Measurements from ENCODE around the gene MAP6D1.
A peak's percentile ranks its signal among the peaks of the same experiment; 100 is the strongest.
"Not testable (repeated sequence)": the region's sequence is repeated elsewhere in the genome, so short reads cannot be mapped to it uniquely, and the experiment has no call there.

The MAP6D1 gene

DNA sequence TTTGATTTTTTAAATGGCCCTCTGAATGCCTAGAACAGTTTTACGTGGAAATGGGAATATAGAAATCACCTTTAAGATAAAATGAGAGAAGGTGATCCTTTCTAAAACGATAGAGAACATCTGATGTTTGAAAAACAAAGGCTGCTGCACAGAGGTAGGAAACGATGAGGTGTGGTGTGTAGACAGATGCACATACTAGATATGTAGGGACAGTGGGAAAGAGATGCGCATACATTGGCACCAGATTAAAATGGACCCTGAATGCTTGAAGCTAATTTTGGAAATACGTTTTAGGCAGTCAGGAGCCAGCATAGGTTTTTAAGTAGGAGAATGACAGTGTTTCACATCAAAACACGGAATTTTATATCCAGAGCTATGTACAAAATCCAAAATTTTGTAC lies 29.0 kb downstream of the MAP6D1 start:
- no peak for DNase-seq

GRCh38 chr3:183794452-183794851 lies 30.9 kb downstream of the MAP6D1 start:
- DNase-seq, result no peak

DNA sequence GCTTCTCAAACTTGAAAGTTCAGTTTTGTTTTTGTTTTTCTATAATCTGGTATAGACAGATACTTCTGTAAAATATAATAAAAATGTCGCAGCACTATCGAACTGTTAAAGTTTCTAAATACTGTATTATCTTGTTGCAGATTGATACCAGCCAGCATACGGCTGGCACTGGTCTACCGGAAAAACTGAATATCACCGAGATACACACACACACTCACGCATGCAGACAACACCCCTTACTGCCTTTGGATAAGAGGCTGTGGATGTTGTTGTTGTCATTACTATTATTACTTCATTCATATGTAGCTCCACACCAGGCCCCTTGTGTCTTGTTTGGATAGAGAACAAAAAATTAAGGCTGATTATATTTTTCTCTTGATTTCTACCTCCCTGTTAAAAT lies 32.4 kb downstream of the MAP6D1 start:
- no peak for DNase-seq

- DNase-seq, result no peak
These were observed 34.7 kb downstream of the MAP6D1 start for GRCh38 chr3:183790700-183791099.

- no peak for DNase-seq
These were observed 35.6 kb downstream of the MAP6D1 start for GRCh38 chr3:183789826-183790225.

- DNase-seq, result not testable (repeated sequence)
These were observed 40.9 kb downstream of the MAP6D1 start for GRCh38 chr3:183784503-183784902.

GRCh38 chr3:183782576-183783276 lies 42.7 kb downstream of the MAP6D1 start:
- DNase-seq, result no peak

GRCh38 chr3:183781246-183781645 lies 44.1 kb downstream of the MAP6D1 start:
- no peak for DNase-seq

GRCh38 chr3:183779896-183780465 lies 45.4 kb downstream of the MAP6D1 start:
- DNase-seq, result no peak

DNA sequence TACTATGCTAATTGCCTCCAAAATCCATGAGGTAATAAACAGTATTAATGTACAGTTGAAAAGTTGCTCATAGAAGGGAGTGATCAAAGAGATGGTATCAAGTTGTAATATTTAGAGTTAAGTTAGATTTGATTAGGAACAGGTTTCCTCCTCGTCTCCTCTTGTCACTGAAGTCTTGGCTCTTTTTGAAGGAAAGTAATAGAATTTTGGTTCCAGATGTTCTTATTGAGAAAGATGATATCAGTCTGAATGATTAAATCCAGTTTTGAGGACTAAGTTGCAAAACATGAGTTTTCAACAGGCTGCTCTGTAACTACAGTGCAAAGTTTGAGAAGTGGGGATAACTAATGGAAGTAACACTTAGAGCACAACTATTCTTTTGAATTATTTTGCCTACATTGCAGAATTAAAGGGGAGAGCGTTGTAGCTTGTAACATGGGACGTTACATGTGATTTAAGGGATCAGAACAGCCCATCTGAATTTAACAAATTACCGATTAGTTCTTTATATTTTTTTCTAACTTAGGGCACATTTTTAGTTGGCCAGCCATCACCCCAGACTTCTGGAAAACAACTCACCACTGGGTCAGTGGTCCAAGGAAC lies 48.3 kb downstream of the MAP6D1 start:
- no peak for DNase-seq

- not testable (repeated sequence) for DNase-seq
These were observed 48.9 kb downstream of the MAP6D1 start for GRCh38 chr3:183776451-183776850.

GRCh38 chr3:183775781-183776180 lies 49.6 kb downstream of the MAP6D1 start:
- DNase-seq, result no peak

DNA sequence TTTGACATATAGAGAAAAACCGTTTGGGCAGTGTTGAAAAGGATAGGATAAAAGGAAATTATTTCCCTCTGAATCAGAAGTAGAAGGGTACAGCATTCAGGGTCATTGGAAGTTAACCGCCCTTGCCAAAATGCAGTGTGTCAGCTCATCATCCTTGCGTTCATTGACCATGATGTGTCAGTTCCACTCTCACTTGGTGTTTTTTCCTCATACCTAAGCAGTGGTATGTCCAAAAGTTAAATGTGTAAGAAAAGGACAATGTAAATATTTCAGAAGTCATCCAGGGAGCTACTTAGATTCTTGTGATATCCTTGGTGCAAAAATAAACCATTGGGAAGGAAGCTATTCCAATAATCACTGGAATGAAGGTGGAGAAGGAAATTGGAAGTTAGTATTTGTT lies 50.7 kb downstream of the MAP6D1 start:
- DNase-seq, result no peak

DNA sequence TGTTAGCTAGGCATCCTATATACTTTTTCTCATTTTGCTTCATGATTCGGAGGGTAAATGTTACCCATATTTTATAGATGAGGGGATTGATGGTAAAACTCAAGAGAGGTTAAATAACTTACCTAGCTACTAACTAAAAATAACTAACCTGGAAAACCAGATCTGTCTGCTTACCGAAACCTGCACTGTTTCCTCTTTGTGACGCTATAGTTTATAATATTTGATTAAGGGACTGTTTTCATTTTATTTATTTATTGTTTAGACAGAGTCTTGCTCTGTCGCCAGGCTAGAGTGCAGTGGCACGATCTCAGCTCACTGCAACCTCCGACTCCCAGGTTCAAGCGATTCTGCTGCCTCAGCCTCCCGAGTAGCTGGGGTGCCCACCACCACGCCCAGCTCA lies 55.9 kb downstream of the MAP6D1 start:
- DNase-seq, result no peak

DNA sequence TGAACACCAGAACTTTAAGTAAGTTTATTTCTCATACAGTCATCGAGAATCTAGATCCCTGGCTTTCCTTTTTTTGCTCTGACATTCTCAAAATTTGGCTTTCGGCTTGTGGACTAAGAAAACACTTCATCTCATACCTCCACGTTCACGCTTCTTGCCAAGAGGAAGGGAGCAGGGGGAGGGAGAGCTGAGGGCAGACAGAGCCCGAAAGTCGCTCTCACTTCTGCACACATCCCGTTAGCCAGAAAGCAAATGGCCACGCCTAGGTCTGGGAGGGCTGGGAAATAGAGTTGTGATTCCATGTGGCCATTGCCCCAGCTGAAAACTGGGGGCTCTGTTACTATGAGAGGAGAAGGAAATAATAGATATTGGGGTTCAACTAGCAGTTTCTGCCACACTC lies 57.3 kb downstream of the MAP6D1 start:
- no peak for DNase-seq

DNA sequence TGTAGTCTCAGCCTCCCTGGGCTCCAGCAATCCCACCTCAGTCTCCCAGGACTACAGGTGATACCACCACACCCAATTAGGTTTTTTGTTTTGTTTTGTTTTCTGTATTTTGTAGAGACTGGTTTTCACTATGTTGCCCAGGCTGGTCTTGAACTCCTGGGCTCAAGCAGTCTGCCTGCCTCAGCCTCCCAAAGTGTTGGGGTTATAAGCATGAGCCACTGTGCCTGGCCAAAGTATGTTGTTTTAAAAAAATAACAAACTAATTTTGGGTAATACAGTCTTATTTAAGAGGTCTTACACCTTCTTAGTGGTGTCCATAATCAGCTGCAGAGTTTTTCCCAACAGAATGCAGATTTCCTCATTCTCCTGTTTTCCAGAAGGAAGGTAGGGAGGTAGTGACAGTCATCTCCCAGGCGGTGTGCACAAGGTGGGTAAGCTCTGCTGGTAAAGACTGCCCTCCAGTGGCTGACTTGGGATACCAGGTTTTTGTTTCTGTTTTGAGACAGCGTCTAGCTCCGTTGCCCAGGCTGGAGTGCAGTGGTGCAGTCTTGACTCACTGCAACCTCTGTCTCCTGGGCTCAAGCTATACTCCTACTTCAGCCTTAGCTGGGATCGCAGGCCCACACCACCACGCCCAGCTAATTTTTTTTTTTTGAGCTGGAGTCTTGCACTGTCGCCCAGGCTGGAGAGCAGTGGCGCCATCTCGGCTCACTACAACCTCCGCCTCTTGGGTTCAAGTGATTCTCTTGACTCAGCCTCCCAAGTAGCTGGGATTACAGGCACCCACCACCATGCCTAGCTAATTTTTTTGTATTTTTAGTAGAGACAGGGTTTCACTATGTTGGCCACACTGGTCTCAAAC lies 58.4 kb downstream of the MAP6D1 start:
- peak; percentile 79 for DNase-seq

- no peak for DNase-seq
These were observed 59.3 kb downstream of the MAP6D1 start for GRCh38 chr3:183766107-183766506.

Data from CD4-positive, alpha-beta T cell treated with Interleukin-17A for 1 hour (primary cell).